Activated naive CD8-positive, alpha-beta T cell treated with anti-CD3 and anti-CD28 coated beads, Interleukin-2, amount 50 U/mL, for 24 hours (primary cell): Measurements from ENCODE around the gene ACSL1.

Experiments
- ATAC-seq: fragments of 150-1000 bp; cut with Tn5 transposase; one replicate; pipeline ENCODE4 v1.10.0; 2021
- DNase-seq: peaks from one replicate; pipeline ENCODE4 v3.0.0; 2021
- H3K27ac Mint-ChIP-seq: one replicate; pipeline ENCODE4 v1.8.0; 2021; ENCODE audit warnings: mild to moderate bottlenecking, mixed read lengths
- H3K27me3 Mint-ChIP-seq: one replicate; pipeline ENCODE4 v1.8.0; 2021; ENCODE audit warnings: mixed read lengths
- H3K36me3 Mint-ChIP-seq: one replicate; pipeline ENCODE4 v1.8.0; 2021; ENCODE audit warnings: low read depth, mixed read lengths
- H3K4me1 Mint-ChIP-seq: one replicate; pipeline ENCODE4 v1.8.0; 2021; ENCODE audit warnings: mixed read lengths
- H3K4me3 Mint-ChIP-seq: one replicate; pipeline ENCODE4 v1.8.0; 2021; ENCODE audit warnings: mild to moderate bottlenecking, moderate library complexity, mixed read lengths
- H3K9me3 Mint-ChIP-seq: one replicate; pipeline ENCODE4 v1.8.0; 2021; ENCODE audit warnings: mixed read lengths

ACSL1 gene

GRCh38 chr4:184825896-184826690 is at the start of gene ACSL1:
TSS of gene ACSL1 (minus strand) at chr4:184825968. CDS start at chr4:184803514, 22,454 bp downstream.
- Mint-ChIP-seq H3K27ac (peak within 1 kb of the TSS; percentile 77), H3K36me3 (peaks cover 5% of the 10 kb centered on the region), H3K4me3 (peak within 1 kb of the TSS; percentile 93), H3K4me1 (peaks cover 47% of the 10 kb centered on the region), H3K27me3 (peaks cover 3% of the 10 kb centered on the region), H3K9me3 (no peaks in the 10 kb centered on the region)
- ATAC-seq = peak; percentile 66
- peak; percentile 75 for DNase-seq

- DNase-seq (no peak), ATAC-seq (no peak)
- Mint-ChIP-seq H3K27ac (no peak overlapping the region), H3K27me3 (no peaks in the 10 kb centered on the region), H3K4me3 (no peak overlapping the region), H3K36me3 (no peaks in the 10 kb centered on the region), H3K9me3 (no peaks in the 10 kb centered on the region), H3K4me1 (no peaks in the 10 kb centered on the region)
Measured at GRCh38 chr4:184873054-184873453, 47.3 kb upstream of the ACSL1 start.

GRCh38 chr4:184870718-184871117 is 45.0 kb upstream of the ACSL1 start:
- Mint-ChIP-seq H3K27me3 (no peaks in the 10 kb centered on the region), H3K9me3 (no peaks in the 10 kb centered on the region), H3K4me1 (no peaks in the 10 kb centered on the region), H3K4me3 (no peak overlapping the region), H3K27ac (no peak overlapping the region), H3K36me3 (no peaks in the 10 kb centered on the region)
- DNase-seq (no peak), ATAC-seq (no peak)

- ATAC-seq (no peak), DNase-seq (no peak)
- Mint-ChIP-seq H3K9me3 (no peaks in the 10 kb centered on the region), H3K27ac (no peak overlapping the region), H3K4me1 (no peaks in the 10 kb centered on the region), H3K4me3 (no peak overlapping the region), H3K36me3 (no peaks in the 10 kb centered on the region), H3K27me3 (no peaks in the 10 kb centered on the region)
Measured at GRCh38 chr4:184868623-184869022, 42.9 kb upstream of the ACSL1 start.

- peaks cover 11% of the 10 kb centered on the region for H3K27me3 Mint-ChIP-seq
- ATAC-seq = no peak
- no peak overlapping the region for H3K27ac Mint-ChIP-seq
- no peaks in the 10 kb centered on the region for H3K9me3 Mint-ChIP-seq
- DNase-seq = no peak
- H3K36me3 Mint-ChIP-seq = no peaks in the 10 kb centered on the region
- peaks cover 8% of the 10 kb centered on the region for H3K4me1 Mint-ChIP-seq
- H3K4me3 Mint-ChIP-seq = no peak overlapping the region
Measured at GRCh38 chr4:184863916-184864315, 38.1 kb upstream of the ACSL1 start.

GRCh38 chr4:184861047-184861446 is 35.3 kb upstream of the ACSL1 start:
- no peak for ATAC-seq
- no peak overlapping the region for H3K27ac Mint-ChIP-seq

GRCh38 chr4:184860018-184860779 is 34.4 kb upstream of the ACSL1 start:
- H3K4me3 Mint-ChIP-seq = no peak overlapping the region
- H3K4me1 Mint-ChIP-seq = peaks cover 16% of the 10 kb centered on the region
- ATAC-seq (no peak), DNase-seq (no peak)
- H3K9me3 Mint-ChIP-seq = no peaks in the 10 kb centered on the region
- no peak overlapping the region for H3K27ac Mint-ChIP-seq
- H3K27me3 Mint-ChIP-seq = peaks cover 15% of the 10 kb centered on the region
- no peaks in the 10 kb centered on the region for H3K36me3 Mint-ChIP-seq

More at GRCh38 chr4:184861047-184861446, 35.3 kb upstream of the ACSL1 start:
- Mint-ChIP-seq H3K4me3 (no peak overlapping the region), H3K4me1 (peaks cover 12% of the 10 kb centered on the region), H3K27me3 (peaks cover 11% of the 10 kb centered on the region), H3K36me3 (no peaks in the 10 kb centered on the region), H3K9me3 (no peaks in the 10 kb centered on the region)
- no peak for DNase-seq

GRCh38 chr4:184857441-184858121 is 31.8 kb upstream of the ACSL1 start:
- DNase-seq = no peak
- H3K27ac Mint-ChIP-seq = no peak overlapping the region
- H3K36me3 Mint-ChIP-seq = no peaks in the 10 kb centered on the region
- no peak overlapping the region for H3K4me3 Mint-ChIP-seq
- peaks cover 18% of the 10 kb centered on the region for H3K27me3 Mint-ChIP-seq
- H3K9me3 Mint-ChIP-seq = no peaks in the 10 kb centered on the region
- H3K4me1 Mint-ChIP-seq = peaks cover 26% of the 10 kb centered on the region
- ATAC-seq = no peak

GRCh38 chr4:184856277-184856609 is 30.5 kb upstream of the ACSL1 start:
- no peaks in the 10 kb centered on the region for H3K36me3 Mint-ChIP-seq
- no peak overlapping the region for H3K27ac Mint-ChIP-seq
- no peaks in the 10 kb centered on the region for H3K9me3 Mint-ChIP-seq
- no peak for ATAC-seq
- no peak overlapping the region for H3K4me3 Mint-ChIP-seq
- peaks cover 18% of the 10 kb centered on the region for H3K27me3 Mint-ChIP-seq
- H3K4me1 Mint-ChIP-seq = peaks cover 25% of the 10 kb centered on the region
- no peak for DNase-seq

GRCh38 chr4:184854673-184855072 is 28.9 kb upstream of the ACSL1 start:
- ATAC-seq (no peak), DNase-seq (no peak)
- Mint-ChIP-seq H3K4me1 (peaks cover 18% of the 10 kb centered on the region), H3K36me3 (no peaks in the 10 kb centered on the region), H3K4me3 (no peak overlapping the region), H3K27me3 (peaks cover 10% of the 10 kb centered on the region), H3K9me3 (no peaks in the 10 kb centered on the region), H3K27ac (peak overlapping the region; percentile 36)

- Mint-ChIP-seq H3K9me3 (no peaks in the 10 kb centered on the region), H3K4me1 (peaks cover 25% of the 10 kb centered on the region), H3K4me3 (no peak overlapping the region), H3K36me3 (no peaks in the 10 kb centered on the region), H3K27ac (no peak overlapping the region), H3K27me3 (peaks cover 7% of the 10 kb centered on the region)
- ATAC-seq (no peak), DNase-seq (no peak)
Measured at GRCh38 chr4:184853436-184853835, 27.7 kb upstream of the ACSL1 start.

- Mint-ChIP-seq H3K36me3 (no peaks in the 10 kb centered on the region), H3K4me3 (no peak overlapping the region), H3K9me3 (no peaks in the 10 kb centered on the region), H3K27ac (no peak overlapping the region), H3K27me3 (peaks cover 10% of the 10 kb centered on the region), H3K4me1 (peaks cover 28% of the 10 kb centered on the region)
- ATAC-seq (no peak), DNase-seq (no peak)
Measured at GRCh38 chr4:184851886-184852285, 26.1 kb upstream of the ACSL1 start.

GRCh38 chr4:184851200-184851541 is 25.4 kb upstream of the ACSL1 start:
- no peaks in the 10 kb centered on the region for H3K9me3 Mint-ChIP-seq
- H3K27me3 Mint-ChIP-seq = peaks cover 12% of the 10 kb centered on the region
- ATAC-seq = peak; percentile 57
- H3K36me3 Mint-ChIP-seq = no peaks in the 10 kb centered on the region
- no peak overlapping the region for H3K4me3 Mint-ChIP-seq
- H3K4me1 Mint-ChIP-seq = peaks cover 25% of the 10 kb centered on the region
- DNase-seq = no peak
- H3K27ac Mint-ChIP-seq = no peak overlapping the region

- H3K27ac Mint-ChIP-seq = no peak overlapping the region
- H3K36me3 Mint-ChIP-seq = no peaks in the 10 kb centered on the region
- no peak for DNase-seq
- peak; percentile 26 for ATAC-seq
- peaks cover 12% of the 10 kb centered on the region for H3K27me3 Mint-ChIP-seq
- no peaks in the 10 kb centered on the region for H3K9me3 Mint-ChIP-seq
- H3K4me3 Mint-ChIP-seq = no peak overlapping the region
- peaks cover 24% of the 10 kb centered on the region for H3K4me1 Mint-ChIP-seq
Measured at GRCh38 chr4:184850431-184851199, 24.8 kb upstream of the ACSL1 start.
